ENCODE measurements around the gene ZNF385B. TPM values are rescaled to one million over a fixed set of nuclear protein-coding genes. Genes with fewer than 3 reads are reported as not detected.

ZNF385B gene
- total RNA-seq, 3 donors from 2014 or later, result 3.4 to 8.8 (median 4.5) TPM

GRCh38 chr2:179626261-179626660 lies 235.2 kb downstream of the ZNF385B start:
- Histone ChIP-seq H3K4me1 (no peaks in the 10 kb centered on the region), H3K4me3 (no peak overlapping the region), H3K9me3 (no peaks in the 10 kb centered on the region), H3K36me3 (no peaks in the 10 kb centered on the region), H3K27me3 (no peaks in the 10 kb centered on the region), H3K27ac (no peak overlapping the region)
- intact Hi-C loops (cut with DNase I; ENCODE audit: low total_unique reads), result no loop called here
- no peak for TF ChIP-seq CTCF (IDR thresholded peaks at IDR 0.05)
- no peak for TF ChIP-seq POLR2A (IDR thresholded peaks at IDR 0.05)
- no peak for TF ChIP-seq POLR2AphosphoS5 (IDR thresholded peaks at IDR 0.05)
- DNase-seq (ENCODE audit: low spot score in 2 of 2), result no peak

DNA sequence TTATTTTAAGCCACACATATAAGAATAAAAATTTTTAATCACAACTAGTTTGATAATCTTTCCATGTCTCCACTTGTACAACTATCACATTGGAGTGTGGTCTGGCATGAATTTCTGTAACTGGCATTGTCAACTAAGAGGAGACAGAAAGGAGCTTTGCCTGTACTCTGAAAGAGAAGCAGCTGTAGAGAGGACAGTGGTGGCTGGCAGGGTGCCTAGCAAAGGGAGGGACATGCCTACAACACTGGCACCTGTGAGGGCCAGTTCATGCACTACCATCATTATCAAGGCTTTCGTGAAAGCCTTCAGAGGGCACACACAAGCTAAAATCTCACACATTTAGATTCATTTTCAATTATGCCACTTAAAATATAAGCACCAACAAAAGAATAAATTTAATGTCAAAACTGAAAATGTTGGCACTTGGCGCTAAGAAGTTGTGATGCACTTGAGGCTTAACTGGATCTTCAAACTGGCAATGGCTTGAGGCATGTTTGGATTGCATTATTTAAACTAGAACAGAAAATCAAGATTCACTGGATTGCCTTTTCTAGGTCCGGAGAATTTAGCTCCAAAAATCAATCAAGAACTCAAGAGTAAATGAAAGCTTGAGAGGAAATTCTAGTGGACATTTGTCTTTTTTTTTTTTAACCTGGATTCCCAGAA lies 238.6 kb downstream of the ZNF385B start:
- H3K4me1 ChIP-seq, result no peaks in the 10 kb centered on the region
- H3K36me3 ChIP-seq, result no peaks in the 10 kb centered on the region
- intact Hi-C loops (cut with DNase I; ENCODE audit: low total_unique reads), result no loop called here
- no peak overlapping the region for H3K27ac ChIP-seq
- no peak overlapping the region for H3K4me3 ChIP-seq
- DNase-seq (ENCODE audit: low spot score in 2 of 2), result no peak
- no peaks in the 10 kb centered on the region for H3K9me3 ChIP-seq
- TF ChIP-seq CTCF (IDR thresholded peaks at IDR 0.05), result no peak
- TF ChIP-seq POLR2A (IDR thresholded peaks at IDR 0.05), result no peak
- TF ChIP-seq POLR2AphosphoS5 (IDR thresholded peaks at IDR 0.05), result no peak
- H3K27me3 ChIP-seq, result no peaks in the 10 kb centered on the region

- H3K4me1 ChIP-seq, result no peaks in the 10 kb centered on the region
- H3K9me3 ChIP-seq, result no peaks in the 10 kb centered on the region
- H3K27me3 ChIP-seq, result no peaks in the 10 kb centered on the region
- no peak overlapping the region for H3K27ac ChIP-seq
- H3K4me3 ChIP-seq, result no peak overlapping the region
- intact Hi-C loops (cut with DNase I; ENCODE audit: low total_unique reads), result no loop called here
- TF ChIP-seq POLR2A (IDR thresholded peaks at IDR 0.05) (no peak), CTCF (IDR thresholded peaks at IDR 0.05) (no peak), POLR2AphosphoS5 (IDR thresholded peaks at IDR 0.05) (no peak)
- no peaks in the 10 kb centered on the region for H3K36me3 ChIP-seq
- no peak for DNase-seq (ENCODE audit: low spot score in 2 of 2)
Observed at GRCh38 chr2:179622112-179622511, 239.3 kb downstream of the ZNF385B start.

DNA sequence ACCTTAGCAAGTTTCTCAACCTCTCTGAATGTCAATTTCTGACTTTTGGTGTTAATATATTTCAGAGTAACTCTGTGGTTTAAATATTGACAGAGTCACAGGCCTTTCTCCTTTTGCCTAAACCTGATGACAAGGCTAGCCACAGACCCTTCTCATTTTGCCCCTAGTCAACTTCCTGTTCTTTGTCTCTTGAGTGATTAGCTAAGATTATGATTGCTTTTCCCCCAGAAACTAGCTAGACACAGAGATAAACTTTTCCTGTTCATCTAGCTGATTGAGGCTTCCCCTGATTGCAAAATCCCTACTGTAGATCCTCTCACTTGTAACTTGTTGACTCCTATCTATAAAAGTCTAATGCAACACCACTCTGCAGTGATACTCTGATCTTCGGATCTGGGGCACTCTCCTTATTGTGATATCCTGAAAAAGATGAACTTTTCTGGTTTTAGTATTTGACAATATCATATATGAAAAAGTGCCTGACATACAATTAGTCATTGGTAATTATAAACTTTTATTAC lies 241.4 kb downstream of the ZNF385B start:
- TF ChIP-seq CTCF (IDR thresholded peaks at IDR 0.05) (no peak), POLR2A (IDR thresholded peaks at IDR 0.05) (no peak), POLR2AphosphoS5 (IDR thresholded peaks at IDR 0.05) (no peak)
- DNase-seq (ENCODE audit: low spot score in 2 of 2), result no peak
- H3K36me3 ChIP-seq, result no peaks in the 10 kb centered on the region
- no peaks in the 10 kb centered on the region for H3K9me3 ChIP-seq
- no peak overlapping the region for H3K27ac ChIP-seq
- H3K27me3 ChIP-seq, result no peaks in the 10 kb centered on the region
- no peaks in the 10 kb centered on the region for H3K4me1 ChIP-seq
- intact Hi-C loops (cut with DNase I; ENCODE audit: low total_unique reads), result no loop called here
- H3K4me3 ChIP-seq, result no peak overlapping the region

DNA sequence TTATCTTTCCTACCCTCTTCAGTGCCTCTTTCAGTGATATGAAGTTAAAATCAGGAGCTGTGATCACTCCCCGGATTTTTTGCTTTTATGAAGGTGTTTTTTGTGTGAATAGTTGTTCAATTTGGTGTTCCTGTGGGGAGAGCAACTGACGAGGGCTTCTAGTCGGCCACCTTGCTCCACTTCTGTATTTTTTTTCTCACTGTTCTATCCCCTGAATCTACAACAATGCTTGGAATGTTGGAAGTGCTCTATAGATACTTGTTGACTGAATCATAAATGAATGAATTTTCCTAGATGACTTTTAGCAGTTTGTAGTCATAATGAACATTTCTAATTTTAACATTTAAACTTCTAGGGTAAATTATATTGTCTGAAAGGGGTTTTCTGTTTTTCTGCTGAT lies 247.3 kb downstream of the ZNF385B start:
- TF ChIP-seq POLR2A (IDR thresholded peaks at IDR 0.05) (no peak), POLR2AphosphoS5 (IDR thresholded peaks at IDR 0.05) (no peak), CTCF (IDR thresholded peaks at IDR 0.05) (no peak)
- Histone ChIP-seq H3K27me3 (no peaks in the 10 kb centered on the region), H3K27ac (no peak overlapping the region), H3K36me3 (no peaks in the 10 kb centered on the region), H3K4me1 (no peaks in the 10 kb centered on the region), H3K4me3 (no peak overlapping the region), H3K9me3 (no peaks in the 10 kb centered on the region)
- no peak for DNase-seq (ENCODE audit: low spot score in 2 of 2)
- intact Hi-C loops (cut with DNase I; ENCODE audit: low total_unique reads), result no loop called here
